Measurements from ENCODE around the gene CYB5RL. TPM values are rescaled to one million over a fixed set of nuclear protein-coding genes. Genes with fewer than 3 reads are reported as not detected.

Gene CYB5RL
- total and polyA plus RNA-seq, 8 donors: 1.2 to 10.7 (median 2.9) TPM

- 0 to 88% (median 81%) methylated on average over 1 of the region's 1 CpG for WGBS, 5 donors
- H3K27ac ChIP-seq: no peak overlapping the region
- intact Hi-C loops (cut with DNase I; ENCODE audit: low total_unique reads): no loop called here
- H3K4me3 ChIP-seq: no peak overlapping the region
- peaks cover 0 to 14% (median 5%) of the 10 kb centered on the region in 4 donors for H3K4me1 ChIP-seq
- TF ChIP-seq POLR2A (IDR thresholded peaks at IDR 0.05): no peak
- no peak for TF ChIP-seq POLR2AphosphoS5 (IDR thresholded peaks at IDR 0.05)
- no peak for TF ChIP-seq CTCF (IDR thresholded peaks at IDR 0.05)
- no peak for TF ChIP-seq EP300 (IDR thresholded peaks at IDR 0.05)
- H3K27me3 ChIP-seq: no peaks in the 10 kb centered on the region
- no peaks in the 10 kb centered on the region for H3K9me3 ChIP-seq
- DNase-seq: no peak
- peaks cover 61 to 91% (median 89%) of the 10 kb centered on the region in 4 donors for H3K36me3 ChIP-seq
Observed at GRCh38 chr1:54207287-54207686, 7.5 kb upstream of the CYB5RL start.

- 79 to 82% (median 81%) methylated on average over 7 of the region's 7 CpGs for WGBS, 5 donors
- intact Hi-C loops (cut with DNase I; ENCODE audit: low total_unique reads): no loop called here
- H3K27ac ChIP-seq: no peak overlapping the region
- H3K4me1 ChIP-seq: peaks cover 12 to 39% (median 26%) of the 10 kb centered on the region in 4 donors
- no peak overlapping the region for H3K4me3 ChIP-seq
- TF ChIP-seq POLR2AphosphoS5 (IDR thresholded peaks at IDR 0.05): no peak
- no peak for TF ChIP-seq CTCF (IDR thresholded peaks at IDR 0.05)
- TF ChIP-seq POLR2A (IDR thresholded peaks at IDR 0.05): no peak
- TF ChIP-seq EP300 (IDR thresholded peaks at IDR 0.05): no peak
- H3K36me3 ChIP-seq: peaks cover 30 to 62% (median 58%) of the 10 kb centered on the region in 4 donors
- H3K9me3 ChIP-seq: no peaks in the 10 kb centered on the region
- no peaks in the 10 kb centered on the region for H3K27me3 ChIP-seq
- DNase-seq: no peak
Observed at GRCh38 chr1:54204199-54204598, 4.4 kb upstream of the CYB5RL start.

- 0 to 2% (median 1%) methylated on average over 7 to 15 of the region's 15 CpGs for WGBS, 5 donors
- H3K27me3 ChIP-seq: no peaks in the 10 kb centered on the region
- no peaks in the 10 kb centered on the region for H3K9me3 ChIP-seq
- peak overlapping the region; percentile 77 to 100 (median 96) for H3K4me3 ChIP-seq
- intact Hi-C loops (cut with DNase I; ENCODE audit: low total_unique reads): no loop called here
- peaks cover 10 to 34% (median 29%) of the 10 kb centered on the region in 4 donors for H3K36me3 ChIP-seq
- peak overlapping the region; percentile 70 to 90 (median 83) for H3K27ac ChIP-seq
- no peak for DNase-seq
- no peak for TF ChIP-seq POLR2A (IDR thresholded peaks at IDR 0.05)
- no peak for TF ChIP-seq POLR2AphosphoS5 (IDR thresholded peaks at IDR 0.05)
- TF ChIP-seq EP300 (IDR thresholded peaks at IDR 0.05): no peak
- no peak for TF ChIP-seq CTCF (IDR thresholded peaks at IDR 0.05)
- H3K4me1 ChIP-seq: peaks cover 14 to 45% (median 31%) of the 10 kb centered on the region in 4 donors
Observed at GRCh38 chr1:54200519-54200997, 728 bp upstream of the CYB5RL start.

DNA sequence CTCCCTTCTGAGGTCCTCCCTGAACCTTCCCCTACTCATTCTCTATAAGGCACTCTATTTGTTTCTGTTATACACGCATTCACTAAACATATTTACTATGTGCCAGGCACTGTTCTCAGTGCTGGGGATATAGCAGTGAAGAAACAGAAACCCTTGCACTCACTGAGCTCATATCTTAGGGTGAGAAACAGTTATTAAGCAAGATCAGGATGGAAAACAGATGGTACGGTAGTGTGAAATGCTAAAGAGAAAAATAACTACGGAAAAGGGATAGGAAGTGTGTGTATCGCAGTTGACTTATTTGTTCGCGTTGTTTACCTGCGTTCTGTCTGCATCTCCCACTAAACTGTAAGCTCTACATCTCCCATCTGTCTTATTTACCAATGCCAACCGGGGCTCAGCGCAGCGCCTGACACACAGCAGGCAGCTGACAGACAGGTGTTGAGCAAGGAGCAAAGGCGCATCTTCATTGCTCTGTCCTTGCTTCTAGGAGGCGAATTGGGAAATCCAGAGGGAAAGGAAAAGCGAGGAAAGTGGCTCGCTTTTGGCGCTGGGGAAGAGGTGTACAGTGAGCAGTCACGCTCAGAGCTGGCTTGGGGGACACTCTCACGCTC is 572 bp downstream of the CYB5RL start:
- DNase-seq: no peak
- Histone ChIP-seq H3K36me3 (peaks cover 8 to 34% (median 29%) of the 10 kb centered on the region in 4 donors), H3K27ac (peak overlapping the region; percentile 70 to 90 (median 83)), H3K4me1 (peaks cover 14 to 44% (median 31%) of the 10 kb centered on the region in 4 donors), H3K4me3 (peak overlapping the region; percentile 77 to 100 (median 96)), H3K27me3 (no peaks in the 10 kb centered on the region), H3K9me3 (no peaks in the 10 kb centered on the region)
- intact Hi-C loops (cut with DNase I; ENCODE audit: low total_unique reads): no loop called here
- 7 to 11% (median 9%) methylated on average over 17 of the region's 17 CpGs for WGBS, 5 donors
- TF ChIP-seq POLR2A (IDR thresholded peaks at IDR 0.05) (no peak), POLR2AphosphoS5 (IDR thresholded peaks at IDR 0.05) (no peak), CTCF (IDR thresholded peaks at IDR 0.05) (no peak), EP300 (IDR thresholded peaks at IDR 0.05) (no peak)

All from stomach (tissue), 9 donors.